Hypothalamus (tissue), 51 donors: ENCODE measurements around the gene ATG16L2.
"Not testable (repeated sequence)": the region's sequence is repeated elsewhere in the genome, so short reads cannot be mapped to it uniquely, and the experiment has no call there.

ENCODE experiments used
- DNase-seq, 51 donors: peaks; one replicate each; lab custom pipeline; 2025; lab: John Stamatoyannopoulos, UW

The ATG16L2 gene

DNA sequence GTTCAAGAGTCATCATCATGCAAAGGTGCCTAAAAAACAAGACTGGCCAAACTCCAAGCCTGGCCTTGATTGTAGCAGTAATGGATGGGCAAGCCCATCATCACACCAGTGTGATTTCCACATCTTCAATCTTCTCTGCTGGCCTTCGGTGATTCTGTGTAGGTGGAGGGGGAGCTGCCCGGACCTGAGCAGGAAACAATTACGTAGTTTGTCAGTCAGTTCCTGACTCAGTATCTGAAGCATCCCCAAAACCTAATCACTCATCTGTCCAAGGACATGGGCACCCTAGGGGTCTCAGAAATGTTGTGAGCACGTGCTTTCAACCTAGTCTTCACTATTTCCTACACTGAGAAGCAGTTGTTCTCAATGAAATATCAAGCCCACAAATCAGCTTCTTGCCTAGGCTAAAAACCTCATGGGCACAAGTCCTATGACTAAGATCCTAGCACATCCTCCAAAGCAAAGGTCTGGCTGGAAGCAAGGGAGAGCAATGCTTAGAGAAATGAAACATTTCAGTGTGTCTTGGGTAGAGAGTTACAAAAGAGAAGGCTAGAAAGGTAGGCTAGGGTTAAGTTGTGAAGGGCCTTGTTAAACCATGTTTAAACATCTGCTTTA lies 24.6 kb downstream of the ATG16L2 start:
- DNase-seq: no peak

DNA sequence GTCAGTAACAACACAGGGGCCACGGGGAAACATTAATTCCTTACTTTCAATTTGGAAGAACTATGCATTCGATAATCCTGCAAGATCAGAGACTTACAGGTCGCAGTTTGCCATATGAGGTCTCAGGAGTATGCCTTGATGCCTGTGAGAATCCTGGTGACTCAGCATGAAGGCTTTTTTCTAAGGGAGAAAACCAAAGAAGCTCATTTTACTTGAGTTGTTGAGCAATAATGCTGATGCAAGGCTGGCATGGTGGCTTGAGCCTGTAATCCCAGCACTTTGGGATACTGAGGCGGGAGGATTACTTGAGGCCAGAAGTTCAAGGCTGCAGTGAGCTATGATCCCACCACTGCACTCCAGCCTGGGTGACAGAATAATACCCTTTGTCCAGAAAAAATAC lies 26.6 kb downstream of the ATG16L2 start:
- no peak for DNase-seq

DNA sequence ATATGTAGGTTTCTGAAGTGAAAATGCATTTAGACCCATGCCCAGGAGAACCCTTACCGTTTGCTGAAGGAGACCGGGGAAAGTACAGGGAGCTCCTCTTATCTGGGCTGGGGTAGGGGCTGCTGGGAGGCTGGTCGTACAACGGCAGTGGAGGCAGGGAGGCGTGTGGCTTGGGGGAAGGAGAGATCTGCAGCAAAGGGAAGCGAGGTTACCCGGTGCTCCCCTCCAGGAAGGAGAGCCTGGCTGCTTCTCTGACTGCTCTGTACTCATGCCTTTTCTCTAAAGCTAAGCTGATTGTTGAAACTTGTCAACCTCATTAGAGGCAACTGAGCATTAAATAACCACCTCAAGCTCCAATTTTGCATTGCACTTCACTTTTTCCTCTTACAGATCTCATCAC lies 27.2 kb downstream of the ATG16L2 start:
- DNase-seq: no peak

DNA sequence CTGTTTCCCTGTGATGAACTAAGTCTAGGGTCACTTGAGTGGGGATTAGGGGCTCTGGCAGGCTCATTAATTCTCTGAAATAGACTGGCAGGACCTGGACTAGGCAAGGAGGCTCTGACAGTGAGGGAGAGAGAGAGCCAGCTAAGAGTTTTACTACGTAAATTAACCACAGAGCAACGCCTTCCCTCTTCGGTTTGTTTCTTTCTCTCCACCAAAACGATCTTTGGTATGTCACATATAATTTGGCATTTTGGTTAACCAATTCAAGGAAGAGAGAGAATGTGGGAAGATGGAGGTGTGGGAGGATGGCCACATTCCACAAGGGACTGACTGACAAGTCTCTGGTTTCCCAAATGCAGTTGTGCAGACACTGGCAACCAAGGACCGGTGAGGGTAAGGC lies 27.9 kb downstream of the ATG16L2 start:
- no peak for DNase-seq

DNA sequence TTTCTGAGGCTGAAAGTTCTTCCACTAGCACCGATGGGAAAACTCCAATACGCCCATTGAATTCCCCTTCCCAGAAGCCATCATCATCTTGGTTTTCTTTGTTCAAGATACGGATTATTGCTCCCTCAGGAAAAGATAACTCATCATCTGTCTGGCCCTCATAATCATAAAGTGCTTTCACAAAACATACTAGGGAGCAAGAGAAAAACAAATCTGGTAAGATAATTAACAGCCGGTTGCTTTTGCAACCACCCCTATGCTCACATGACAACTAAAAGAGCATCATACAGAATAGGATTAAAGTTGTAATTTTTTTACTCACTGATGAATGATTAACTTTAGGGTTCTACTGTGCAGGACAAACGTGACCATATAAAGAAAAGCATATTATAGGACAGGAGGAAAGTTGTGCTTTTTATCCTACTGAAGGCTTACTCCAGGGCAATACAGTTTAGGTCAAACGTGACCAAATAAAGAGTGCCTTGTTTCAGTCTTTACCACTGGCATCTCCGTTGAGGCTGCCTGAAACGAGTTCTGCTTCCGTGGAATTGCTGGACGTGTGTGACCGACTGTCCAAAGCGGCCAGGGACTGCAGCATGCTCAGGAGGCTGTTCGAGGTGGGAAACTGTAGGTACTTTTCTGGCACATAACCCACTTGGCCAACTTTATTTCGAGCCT lies 28.6 kb downstream of the ATG16L2 start:
- DNase-seq: no peak

DNA sequence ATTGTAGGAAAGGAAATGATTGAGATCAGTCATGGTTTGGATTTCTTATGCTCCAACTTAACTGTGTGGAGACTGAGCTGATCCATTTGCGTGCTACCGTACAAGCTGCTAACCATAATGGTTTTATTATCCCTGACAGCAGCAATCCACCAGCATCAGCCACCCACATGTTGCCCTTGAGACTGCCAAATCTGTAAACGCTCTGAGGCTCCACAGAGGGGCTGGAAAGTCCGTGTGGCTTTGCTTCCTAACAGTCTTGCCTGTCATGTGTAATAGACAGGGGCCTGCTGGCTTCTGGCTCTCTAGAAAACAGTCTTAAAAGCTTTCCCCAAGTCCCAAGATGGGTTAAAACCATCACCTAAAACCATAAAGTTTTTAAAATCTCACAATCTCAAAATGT lies 30.1 kb downstream of the ATG16L2 start:
- DNase-seq: no peak

DNA sequence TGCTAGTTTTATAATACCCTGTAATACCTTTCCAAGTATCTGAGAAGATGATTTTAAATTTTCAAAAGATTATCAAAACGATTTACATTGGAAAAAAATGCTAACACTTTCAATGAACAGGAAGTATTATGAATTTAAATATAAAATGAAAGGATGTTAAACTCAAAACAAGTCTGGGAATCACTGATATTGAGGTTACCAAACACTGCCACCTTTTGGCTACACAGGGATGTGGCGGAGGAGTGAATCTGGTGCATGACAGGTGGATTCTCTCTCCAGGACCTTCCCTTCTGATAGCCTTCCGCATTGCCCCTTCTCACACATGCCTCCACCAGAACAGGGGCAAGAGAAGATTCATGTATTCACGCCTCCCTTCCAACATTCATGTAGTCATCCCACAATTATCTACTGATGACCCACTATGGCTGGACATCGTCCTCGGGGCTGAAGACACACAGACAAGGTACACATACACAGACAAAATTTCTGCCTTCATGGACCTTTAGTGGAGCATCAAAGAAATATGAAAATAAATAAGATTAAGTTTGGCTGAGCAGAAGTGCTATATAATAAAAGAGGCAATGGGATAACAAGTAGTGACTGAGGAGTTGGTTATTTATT lies 34.7 kb downstream of the ATG16L2 start:
- no peak for DNase-seq

DNA sequence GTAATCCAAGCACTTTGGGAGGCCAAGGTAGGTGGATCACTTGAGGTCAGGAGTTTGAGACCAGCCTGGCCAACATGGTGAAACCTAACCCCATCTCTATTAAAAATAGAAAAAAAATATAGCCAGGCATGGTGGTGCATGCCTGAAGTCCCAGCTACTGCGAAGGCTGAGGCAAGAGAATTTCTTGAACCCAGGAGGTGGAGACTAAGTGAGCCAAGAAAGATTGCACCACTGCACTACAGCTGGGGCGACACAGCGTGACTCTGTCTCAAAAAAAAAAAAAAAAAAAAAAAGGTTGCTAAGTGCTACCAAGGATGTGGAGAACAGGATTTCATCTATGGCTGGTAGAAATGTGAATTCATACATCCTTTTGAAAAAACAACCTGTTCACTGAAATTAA lies 36.6 kb downstream of the ATG16L2 start:
- no peak for DNase-seq

DNA sequence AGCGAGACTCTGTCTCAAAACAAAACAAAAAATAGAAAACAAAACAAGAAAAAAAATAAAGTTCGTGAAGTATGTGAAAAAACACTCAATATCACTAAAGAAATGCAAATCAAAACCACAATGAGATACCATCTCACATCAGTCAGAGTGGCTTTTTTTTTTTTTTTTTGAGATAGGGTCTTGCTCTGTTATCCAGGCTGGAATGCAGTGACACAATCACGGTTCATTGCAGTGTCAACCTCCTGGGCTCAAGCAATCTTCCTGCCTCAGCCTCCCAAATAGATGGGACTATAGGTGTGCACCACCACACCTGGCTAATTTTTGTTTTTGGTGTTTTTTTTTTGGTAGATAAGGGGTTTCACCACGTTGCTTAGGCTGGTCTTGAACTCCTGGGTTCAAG lies 37.5 kb downstream of the ATG16L2 start:
- DNase-seq: no peak

DNA sequence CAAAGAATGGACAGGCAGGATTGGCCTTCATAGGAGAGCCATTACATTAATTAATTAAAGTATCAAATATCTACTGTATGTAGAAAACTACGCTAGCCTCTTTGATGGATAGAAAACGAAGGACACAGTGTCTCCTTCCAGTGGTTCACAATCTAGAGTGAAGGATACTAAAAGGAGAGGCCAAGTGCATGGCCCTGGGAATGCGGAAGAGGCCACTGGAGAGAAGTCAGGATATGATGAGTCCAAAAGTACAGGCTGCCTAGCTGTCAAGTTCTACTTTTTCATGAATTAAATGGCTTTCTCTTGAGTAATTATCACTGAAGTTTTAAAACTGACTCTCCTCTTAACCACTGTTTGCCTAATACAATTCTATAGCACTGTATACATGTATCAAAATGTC lies 41.9 kb downstream of the ATG16L2 start:
- no peak for DNase-seq

DNA sequence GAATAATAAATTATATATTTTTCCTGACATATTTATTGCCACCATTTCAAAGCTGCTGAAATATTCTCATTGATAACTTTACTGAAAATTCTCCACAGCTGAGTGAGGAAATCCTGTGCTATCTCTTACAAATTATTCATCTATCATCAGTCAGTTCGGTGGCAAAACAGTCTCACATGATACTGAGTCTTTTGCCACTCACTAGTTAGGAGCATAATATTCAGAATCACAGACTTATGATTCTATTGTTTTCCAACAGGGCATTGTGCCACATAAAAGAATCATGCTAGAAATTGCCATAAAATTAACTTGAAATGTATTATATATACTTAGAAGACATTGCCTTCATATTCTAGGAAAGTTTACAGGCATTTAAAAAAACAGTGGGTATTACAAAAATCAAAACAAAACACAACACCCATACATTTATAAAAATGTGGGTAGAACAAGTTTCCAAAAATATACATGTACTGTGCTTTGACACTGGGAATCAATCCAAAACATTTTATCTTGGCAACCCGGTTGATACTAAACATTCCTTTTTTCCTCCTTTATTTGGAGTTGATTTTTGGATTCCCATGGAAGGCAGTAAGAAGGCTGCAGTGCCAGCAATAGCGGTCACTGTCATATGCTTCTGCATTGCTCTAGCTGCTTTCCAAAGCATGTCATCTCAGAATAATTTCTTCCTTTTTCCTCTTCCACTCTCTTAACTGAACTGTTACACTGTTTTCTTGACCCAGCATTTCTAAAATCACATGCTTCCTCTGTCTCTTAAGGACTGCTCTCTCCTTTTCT lies 42.5 kb downstream of the ATG16L2 start:
- no peak for DNase-seq

DNA sequence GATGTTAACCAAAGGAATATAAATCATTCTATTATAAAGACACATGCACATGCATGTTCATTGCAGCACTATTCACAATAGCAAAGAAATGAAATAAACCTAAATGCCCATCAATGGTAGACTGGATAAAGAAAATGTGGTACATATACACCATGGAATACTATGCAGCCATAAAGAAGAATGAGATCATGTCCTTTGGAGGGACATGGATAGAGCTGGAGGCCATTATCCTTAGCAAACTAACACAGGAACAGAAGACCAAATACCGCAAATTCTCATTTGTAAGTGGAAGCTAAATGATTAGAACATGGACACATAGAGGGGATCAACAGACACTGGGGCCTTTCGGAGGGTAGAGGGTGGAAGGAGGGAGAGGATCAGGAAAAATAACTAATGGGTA lies 44.1 kb downstream of the ATG16L2 start:
- not testable (repeated sequence) for DNase-seq

DNA sequence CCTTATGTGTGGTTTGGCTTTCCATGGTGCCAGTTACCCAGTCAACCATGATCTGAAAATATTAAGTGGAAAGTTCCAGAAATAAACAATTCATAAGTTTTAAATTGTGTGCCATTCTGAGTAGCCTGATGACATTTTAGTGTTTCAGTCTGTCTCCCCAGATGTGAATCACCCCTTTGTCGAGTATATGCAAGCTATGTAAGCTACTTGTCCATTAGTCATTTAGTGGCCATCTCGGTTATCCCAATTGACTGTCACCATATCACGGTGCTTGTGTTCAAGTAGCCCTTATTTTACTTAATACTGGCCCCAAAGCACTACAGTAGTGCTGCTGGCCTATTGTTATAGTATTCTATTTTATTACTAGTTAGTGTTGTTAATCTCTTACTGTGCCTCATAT lies 44.9 kb downstream of the ATG16L2 start:
- no peak for DNase-seq

DNA sequence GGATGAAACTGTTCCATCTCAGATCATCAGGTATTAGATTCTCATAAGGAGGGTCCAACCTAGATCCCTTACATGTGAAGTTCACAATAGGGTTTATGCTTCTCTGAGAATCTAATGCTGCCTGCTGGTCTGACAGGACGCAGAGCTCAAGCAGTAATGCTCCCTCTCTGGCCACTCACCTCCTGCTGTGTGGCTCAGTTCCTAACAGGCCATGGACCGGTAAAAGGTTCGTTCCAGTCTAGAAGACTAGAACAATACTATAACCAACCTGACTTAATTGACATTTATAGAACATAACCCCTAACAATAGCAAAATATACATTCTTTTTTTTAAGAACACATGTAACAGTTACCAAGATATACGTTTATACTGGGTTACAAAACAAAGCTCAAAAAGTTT lies 45.8 kb downstream of the ATG16L2 start:
- DNase-seq: no peak

DNA sequence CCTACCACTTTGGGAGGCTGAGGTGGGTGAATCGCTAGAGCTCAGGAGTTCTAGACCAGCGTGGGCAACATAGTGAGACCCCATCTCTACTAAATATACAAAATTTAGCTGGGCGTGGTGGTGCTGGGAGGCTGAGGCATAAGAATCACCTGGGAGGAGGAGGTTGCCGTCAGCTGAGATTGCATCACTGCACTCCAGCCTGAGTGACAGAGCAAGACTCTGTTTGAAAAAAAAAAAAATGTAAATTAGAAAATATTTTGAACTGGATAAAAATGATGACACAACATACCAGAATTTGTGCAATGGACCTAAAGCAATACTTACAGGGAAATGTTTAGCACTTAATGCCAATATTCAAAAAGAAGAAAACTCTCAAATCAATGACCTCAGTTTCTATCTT lies 46.4 kb downstream of the ATG16L2 start:
- DNase-seq: no peak

DNA sequence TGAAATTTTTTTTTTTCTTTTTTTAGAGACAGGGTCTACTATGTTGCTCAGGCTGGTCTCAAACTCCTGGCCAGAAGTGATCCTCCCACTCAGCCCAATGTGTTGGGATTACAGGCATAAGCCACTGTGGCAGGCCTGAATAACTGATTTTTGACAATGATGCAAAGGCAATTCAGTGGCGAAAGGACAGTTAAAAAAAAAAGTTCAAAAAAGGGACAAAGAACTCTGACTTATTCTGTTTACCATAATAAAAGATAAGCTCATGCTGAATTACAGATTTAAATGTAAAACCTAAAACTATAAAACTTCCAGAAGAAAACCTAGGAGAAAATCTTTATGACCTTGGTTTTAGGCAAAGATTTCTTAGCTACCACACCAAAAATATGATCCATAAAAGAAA lies 48.9 kb downstream of the ATG16L2 start:
- DNase-seq: no peak

DNA sequence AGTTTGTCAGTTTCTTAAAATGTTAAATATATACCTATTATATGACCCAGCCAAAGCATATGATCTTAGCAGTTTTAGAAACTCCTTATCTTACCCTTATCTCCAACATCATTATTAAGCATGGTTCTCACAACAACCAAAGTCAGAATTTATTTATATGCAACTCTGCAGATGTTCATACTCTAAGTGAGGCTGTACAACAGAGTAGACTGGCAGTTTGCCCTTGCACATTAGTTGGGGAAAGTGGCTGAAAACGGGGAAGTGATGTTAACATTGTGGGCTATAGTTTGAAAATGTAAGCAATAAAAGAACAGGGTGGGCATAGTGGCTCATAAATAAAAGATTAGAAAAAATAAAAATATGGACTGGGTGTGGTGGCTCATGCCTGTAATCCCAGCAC lies 49.7 kb downstream of the ATG16L2 start:
- no peak for DNase-seq

DNA sequence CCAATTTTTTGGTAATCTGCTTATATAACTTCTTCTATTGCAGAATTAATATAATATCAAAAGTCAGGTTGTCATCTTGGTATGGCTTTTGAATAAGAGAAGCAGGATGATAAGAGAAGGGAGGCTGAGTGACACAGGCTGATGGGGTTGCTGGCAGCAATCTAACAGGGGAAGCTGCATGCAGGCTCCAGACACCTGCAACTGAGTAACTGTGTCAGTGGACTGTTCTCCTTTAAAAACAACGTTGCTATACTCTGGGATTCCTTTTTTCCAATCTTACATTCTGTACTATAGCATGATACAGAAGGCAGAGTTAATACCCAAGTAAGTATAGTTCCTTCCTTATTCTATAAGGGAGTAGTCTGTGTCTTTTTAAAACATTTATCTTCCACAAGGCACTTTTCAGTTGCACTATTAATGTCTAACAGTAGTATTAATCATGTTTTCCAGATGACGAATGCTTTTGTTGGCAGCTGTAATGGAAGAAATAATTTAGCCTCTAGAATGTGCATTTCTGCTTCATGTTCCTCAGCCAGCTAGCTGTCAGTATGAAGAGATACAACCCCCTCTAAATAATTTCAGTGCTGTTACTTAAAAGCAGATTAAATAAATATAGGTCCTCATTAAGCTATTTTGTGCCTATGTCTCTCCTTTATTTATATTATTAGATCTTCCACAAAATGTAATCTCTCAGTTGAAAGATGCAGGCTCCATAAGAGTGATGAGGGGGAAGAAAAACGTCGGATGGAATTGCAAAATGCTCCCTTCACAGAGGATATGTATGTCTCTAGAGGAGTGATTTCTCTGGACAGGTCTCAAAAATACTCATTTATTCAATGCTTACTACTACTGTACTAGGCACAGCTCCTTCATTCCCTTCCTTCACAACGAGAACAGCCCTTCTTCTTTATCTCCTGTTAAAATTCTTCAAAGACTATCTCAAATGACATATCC lies 50.8 kb downstream of the ATG16L2 start:
- peak in 1 of 51 donors; percentile 33 for DNase-seq

DNA sequence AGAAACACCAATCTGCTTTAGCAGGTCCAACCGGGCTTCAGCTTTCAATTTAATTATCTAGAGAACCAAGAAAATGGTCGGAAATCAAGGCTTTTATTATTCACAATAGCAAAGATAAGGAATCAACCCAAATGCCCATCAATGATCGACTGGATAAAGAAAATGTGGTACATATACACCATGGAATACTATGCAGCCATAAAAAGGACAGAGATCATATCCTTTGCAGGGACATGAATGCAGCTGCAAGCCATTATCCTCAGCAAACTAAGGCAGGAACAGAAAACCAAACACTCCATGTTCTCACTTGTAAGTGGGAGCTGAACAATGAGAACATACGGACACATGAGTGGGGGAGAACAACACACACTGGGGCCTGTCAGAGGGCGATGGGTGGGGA lies 53.8 kb downstream of the ATG16L2 start:
- DNase-seq: no peak

DNA sequence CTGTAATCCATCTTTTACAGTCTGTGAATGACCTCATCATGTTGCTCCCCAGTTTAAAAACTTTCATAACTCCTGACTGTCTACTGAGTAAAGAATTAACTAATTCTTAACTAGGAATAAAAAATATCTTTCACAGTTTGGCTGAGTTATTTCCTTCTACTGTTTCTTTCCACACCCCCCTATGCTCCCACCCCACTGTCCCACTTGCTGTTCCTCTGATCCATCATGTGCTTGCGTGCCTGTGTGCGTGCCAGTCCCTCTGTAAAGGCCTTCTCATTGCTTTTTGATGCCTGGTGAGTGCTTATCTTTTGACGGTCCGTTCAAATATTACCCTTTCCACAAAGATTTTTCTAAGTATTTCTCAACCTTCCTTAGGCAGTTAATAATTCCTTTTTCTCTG lies 55.6 kb downstream of the ATG16L2 start:
- no peak for DNase-seq
